ENCODE results near the gene ERV3-1.
"Not testable (repeated sequence)": the region's sequence is repeated elsewhere in the genome, so short reads cannot be mapped to it uniquely, and the experiment has no call there.

Gene ERV3-1

DNA sequence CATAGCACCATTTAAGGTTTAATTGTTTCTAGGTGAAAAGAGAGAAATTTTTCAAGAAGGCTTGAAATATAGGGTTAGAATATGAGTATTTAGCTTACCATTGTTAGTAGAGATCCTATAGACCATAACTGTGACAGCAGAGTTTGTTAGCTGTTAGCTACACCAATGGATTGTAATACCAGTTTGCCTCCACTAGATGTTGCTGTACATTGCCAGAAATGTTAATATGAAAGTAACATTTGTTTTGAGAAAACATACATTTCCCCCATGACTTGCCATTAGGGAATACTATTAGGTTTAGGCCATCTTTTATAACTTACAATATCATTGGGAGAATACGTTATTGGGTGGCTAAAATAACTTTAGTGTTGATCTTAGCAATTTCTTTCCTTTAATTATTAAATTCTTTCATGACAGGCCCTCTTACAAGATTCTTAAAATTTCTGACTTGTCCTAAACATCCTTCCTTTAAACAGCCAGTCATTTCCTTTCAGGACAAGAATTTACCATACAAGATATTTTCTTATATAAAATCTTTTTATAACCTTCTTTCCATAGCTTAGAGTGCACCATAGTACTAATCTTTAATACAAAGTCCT is 55.1 kb downstream of the ERV3-1 start:
- POLR2A ChIA-PET: no interaction called here
- peaks cover 5 to 33% (median 11%) of the 10 kb centered on the region in 5 experiments for H3K27me3 ChIP-seq (replicated peaks in 2 of 5; ENCODE audit: control insufficient read depth in 4 of 5, insufficient read depth in 5 of 5, low read length in 4 of 5)
- CTCF ChIA-PET: interaction anchor here (1.1 to 4.4 kb wide), 11 partner anchors 9 to 357 kb away, joined by 3 to 27 read pairs (median 4); no protein-coding TSS in a partner anchor
- H3K4me3 ChIP-seq (ENCODE audit: control insufficient read depth in 1 of 7, extremely low read depth in 1 of 7, insufficient read depth in 4 of 7, low read depth in 2 of 7, low read length in 6 of 7): no peak overlapping the region
- H3K9me3 ChIP-seq (ENCODE audit: control extremely low read depth in 1 of 5, control insufficient read depth in 4 of 5, insufficient read depth in 2 of 5, low read depth in 1 of 5, low read length in 4 of 5): no peaks in the 10 kb centered on the region
- H3K36me3 ChIP-seq (ENCODE audit: control insufficient read depth in 4 of 4, insufficient read depth in 4 of 4, low read length in 3 of 4): no peaks in the 10 kb centered on the region
- no CpG with 5 or more reads among the region's 1 CpG for WGBS (ENCODE audit: insufficient coverage)
- H3K4me1 ChIP-seq (ENCODE audit: control extremely low read depth in 1 of 4, control insufficient read depth in 4 of 4, insufficient read depth in 4 of 4, low read length in 3 of 4): peaks cover 0 to 13% (median 12%) of the 10 kb centered on the region in 4 experiments
- H3K27ac ChIP-seq (ENCODE audit: insufficient read depth in 1 of 2, low read depth in 1 of 2, low read length in 2 of 2, poor library complexity in 1 of 2, severe bottlenecking in 2 of 2): no peak overlapping the region
- peak; percentile 46 to 75 (median 73) for DNase-seq

DNA sequence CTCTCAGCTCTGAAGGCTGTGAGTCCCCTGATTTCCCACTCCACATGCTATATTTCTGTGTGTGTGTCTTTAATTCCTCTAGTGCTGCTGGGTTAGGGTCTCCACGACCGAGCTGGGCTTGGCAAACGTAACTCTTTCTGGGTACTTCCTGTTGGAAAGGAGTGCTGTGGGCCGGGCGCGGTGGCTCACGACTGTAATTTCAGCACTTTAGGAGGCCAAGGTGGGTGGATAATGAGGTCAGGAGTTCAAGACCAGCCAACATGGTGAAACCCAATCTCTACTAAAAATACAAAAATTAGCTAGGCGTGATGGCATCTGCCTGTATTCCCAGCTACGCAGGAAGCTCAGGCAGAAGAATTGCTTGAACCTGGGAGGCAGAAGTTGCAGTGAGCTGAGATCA is 55.8 kb downstream of the ERV3-1 start:
- CTCF ChIA-PET: interaction anchor here (1.1 to 4.4 kb wide), 11 partner anchors 10 to 358 kb away, joined by 3 to 27 read pairs (median 4); no protein-coding TSS in a partner anchor
- Histone ChIP-seq H3K27me3 (replicated peaks in 2 of 5; ENCODE audit: control insufficient read depth in 4 of 5, insufficient read depth in 5 of 5, low read length in 4 of 5) (peaks cover 5 to 40% (median 15%) of the 10 kb centered on the region in 5 experiments), H3K4me1 (ENCODE audit: control extremely low read depth in 1 of 4, control insufficient read depth in 4 of 4, insufficient read depth in 4 of 4, low read length in 3 of 4) (peaks cover 0 to 13% (median 12%) of the 10 kb centered on the region in 4 experiments)
- POLR2A ChIA-PET; H3K4me3 ChIP-seq (ENCODE audit: control insufficient read depth in 1 of 7, extremely low read depth in 1 of 7, insufficient read depth in 4 of 7, low read depth in 2 of 7, low read length in 6 of 7); H3K27ac ChIP-seq (ENCODE audit: insufficient read depth in 1 of 2, low read depth in 1 of 2, low read length in 2 of 2, poor library complexity in 1 of 2, severe bottlenecking in 2 of 2); H3K36me3 ChIP-seq (ENCODE audit: control insufficient read depth in 4 of 4, insufficient read depth in 4 of 4, low read length in 3 of 4); H3K9me3 ChIP-seq (ENCODE audit: control extremely low read depth in 1 of 5, control insufficient read depth in 4 of 5, insufficient read depth in 2 of 5, low read depth in 1 of 5, low read length in 4 of 5): not testable (repeated sequence)
- WGBS (ENCODE audit: insufficient coverage): 44% methylated on average over 8 of the region's 9 CpGs
- DNase-seq: peak in 2 of 3 donors; percentile 18 to 41

DNA sequence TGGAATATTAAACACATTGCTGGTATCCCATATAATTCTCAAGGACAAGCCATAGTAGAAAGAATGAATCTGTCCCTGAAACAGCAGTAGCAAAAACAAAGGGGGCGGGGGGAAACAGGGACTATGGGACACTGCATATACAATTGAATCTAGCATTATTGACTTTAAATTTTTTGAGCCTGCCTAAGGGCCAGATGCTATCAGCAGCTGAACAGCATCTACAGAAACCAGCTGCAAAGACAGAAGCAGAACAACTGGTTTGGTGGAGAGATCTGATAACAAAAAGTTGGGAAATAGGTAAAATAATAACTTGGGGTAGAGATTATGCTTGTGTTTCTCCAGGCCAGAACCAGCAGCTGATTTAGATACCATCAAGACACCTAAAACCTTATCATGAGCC is 57.7 kb downstream of the ERV3-1 start:
- CTCF ChIA-PET: interaction anchor here (0.9 to 4.0 kb wide), 5 partner anchors 11 to 370 kb away, joined by 3 to 19 read pairs (median 4); no protein-coding TSS in a partner anchor
- H3K27ac ChIP-seq (ENCODE audit: insufficient read depth in 1 of 2, low read depth in 1 of 2, low read length in 2 of 2, poor library complexity in 1 of 2, severe bottlenecking in 2 of 2); H3K36me3 ChIP-seq (ENCODE audit: control insufficient read depth in 4 of 4, insufficient read depth in 4 of 4, low read length in 3 of 4); POLR2A ChIA-PET; H3K9me3 ChIP-seq (ENCODE audit: control extremely low read depth in 1 of 5, control insufficient read depth in 4 of 5, insufficient read depth in 2 of 5, low read depth in 1 of 5, low read length in 4 of 5); H3K4me3 ChIP-seq (ENCODE audit: control insufficient read depth in 1 of 7, extremely low read depth in 1 of 7, insufficient read depth in 4 of 7, low read depth in 2 of 7, low read length in 6 of 7); DNase-seq: not testable (repeated sequence)
- H3K4me1 ChIP-seq (ENCODE audit: control extremely low read depth in 1 of 4, control insufficient read depth in 4 of 4, insufficient read depth in 4 of 4, low read length in 3 of 4): peaks cover 0 to 13% (median 12%) of the 10 kb centered on the region in 4 experiments
- peaks cover 5 to 55% (median 19%) of the 10 kb centered on the region in 5 experiments for H3K27me3 ChIP-seq (replicated peaks in 2 of 5; ENCODE audit: control insufficient read depth in 4 of 5, insufficient read depth in 5 of 5, low read length in 4 of 5)
- no CpG with 5 or more reads among the region's 1 CpG for WGBS (ENCODE audit: insufficient coverage)

DNA sequence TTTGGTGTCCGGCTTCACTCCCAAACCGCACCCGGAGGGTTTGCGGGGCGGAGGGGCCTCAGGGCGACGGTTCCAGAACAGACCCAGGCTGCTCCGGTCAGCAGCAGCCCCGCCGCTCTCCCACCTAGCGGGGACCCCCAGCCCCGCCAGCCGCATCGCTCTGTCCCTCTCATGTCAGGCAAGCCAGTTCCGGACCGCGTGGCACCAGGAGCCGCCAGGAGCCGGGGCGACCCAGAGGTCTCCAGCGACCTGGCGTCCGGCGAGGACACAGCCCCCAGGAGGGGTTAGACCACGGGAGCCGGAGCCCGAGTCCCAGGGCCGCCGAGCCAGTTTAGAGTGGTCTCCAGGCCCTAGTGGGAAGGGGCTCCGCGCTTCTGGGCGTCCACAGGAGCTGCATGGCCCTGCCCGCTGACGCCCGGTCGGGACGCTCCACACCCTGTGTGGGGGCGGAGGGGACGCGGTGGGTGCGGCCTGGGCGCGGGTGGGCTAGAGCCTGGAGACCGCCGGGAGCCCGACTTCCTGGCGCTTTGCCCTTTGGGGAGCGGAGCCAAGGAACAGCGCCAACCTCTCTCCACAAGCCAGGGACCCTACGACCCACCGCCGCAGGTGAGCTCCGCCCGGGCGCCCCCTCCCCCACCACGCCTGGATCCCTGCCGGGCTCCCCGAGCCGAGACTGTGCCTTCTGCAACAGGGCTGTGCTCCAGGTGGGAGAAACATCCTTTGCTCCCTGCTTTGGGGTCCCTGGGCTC is 59.1 kb downstream of the ERV3-1 start:
- peak overlapping the region; percentile 0 to 74 (median 55) for H3K4me3 ChIP-seq (ENCODE audit: control insufficient read depth in 1 of 7, extremely low read depth in 1 of 7, insufficient read depth in 4 of 7, low read depth in 2 of 7, low read length in 6 of 7)
- ChIA-PET POLR2A (no interaction called here), CTCF (interaction anchor here (0.6 to 4.0 kb wide), 4 partner anchors 9 to 431 kb away, joined by 4 to 19 read pairs (median 4); no protein-coding TSS in a partner anchor)
- DNase-seq: peak in 1 of 3 donors; percentile 32
- H3K36me3 ChIP-seq (ENCODE audit: control insufficient read depth in 4 of 4, insufficient read depth in 4 of 4, low read length in 3 of 4): no peaks in the 10 kb centered on the region
- H3K4me1 ChIP-seq (ENCODE audit: control extremely low read depth in 1 of 4, control insufficient read depth in 4 of 4, insufficient read depth in 4 of 4, low read length in 3 of 4): peaks cover 0 to 13% (median 12%) of the 10 kb centered on the region in 4 experiments
- H3K9me3 ChIP-seq (ENCODE audit: control extremely low read depth in 1 of 5, control insufficient read depth in 4 of 5, insufficient read depth in 2 of 5, low read depth in 1 of 5, low read length in 4 of 5): no peaks in the 10 kb centered on the region
- WGBS (ENCODE audit: insufficient coverage): 4% methylated on average over 55 of the region's 59 CpGs
- no peak overlapping the region for H3K27ac ChIP-seq (ENCODE audit: insufficient read depth in 1 of 2, low read depth in 1 of 2, low read length in 2 of 2, poor library complexity in 1 of 2, severe bottlenecking in 2 of 2)
- H3K27me3 ChIP-seq (replicated peaks in 2 of 5; ENCODE audit: control insufficient read depth in 4 of 5, insufficient read depth in 5 of 5, low read length in 4 of 5): peaks cover 5 to 65% (median 19%) of the 10 kb centered on the region in 5 experiments

DNA sequence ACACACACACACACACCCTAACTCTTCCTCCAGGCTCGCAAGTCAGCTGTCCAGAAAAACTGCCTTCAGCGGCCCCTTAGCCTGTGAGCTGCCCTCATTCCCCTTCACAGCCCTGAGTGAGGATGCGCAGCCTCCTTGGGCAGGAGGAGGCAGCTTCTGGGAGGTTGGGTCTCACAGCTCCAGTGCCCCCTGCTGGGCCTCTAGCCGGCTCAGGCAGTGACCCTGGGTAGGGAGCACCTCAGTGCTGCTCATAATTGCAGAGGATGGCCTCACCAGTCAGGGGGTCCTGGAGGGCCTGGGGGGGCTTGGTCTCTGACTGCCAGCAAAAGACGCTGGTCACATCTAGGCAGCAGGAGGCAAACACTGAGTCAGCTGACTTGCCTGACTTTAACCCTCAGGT is 59.7 kb downstream of the ERV3-1 start:
- CTCF ChIA-PET: interaction anchor here (0.7 to 4.0 kb wide), 5 partner anchors 8 to 361 kb away, joined by 3 to 19 read pairs (median 4); no protein-coding TSS in a partner anchor
- H3K27me3 ChIP-seq (replicated peaks in 2 of 5; ENCODE audit: control insufficient read depth in 4 of 5, insufficient read depth in 5 of 5, low read length in 4 of 5): peaks cover 5 to 68% (median 19%) of the 10 kb centered on the region in 5 experiments
- no peaks in the 10 kb centered on the region for H3K36me3 ChIP-seq (ENCODE audit: control insufficient read depth in 4 of 4, insufficient read depth in 4 of 4, low read length in 3 of 4)
- no peaks in the 10 kb centered on the region for H3K9me3 ChIP-seq (ENCODE audit: control extremely low read depth in 1 of 5, control insufficient read depth in 4 of 5, insufficient read depth in 2 of 5, low read depth in 1 of 5, low read length in 4 of 5)
- POLR2A ChIA-PET: no interaction called here
- H3K4me1 ChIP-seq (ENCODE audit: control extremely low read depth in 1 of 4, control insufficient read depth in 4 of 4, insufficient read depth in 4 of 4, low read length in 3 of 4): peaks cover 0 to 13% (median 12%) of the 10 kb centered on the region in 4 experiments
- 53% methylated on average over 3 of the region's 5 CpGs for WGBS (ENCODE audit: insufficient coverage)
- DNase-seq: peak; percentile 38 to 51 (median 43)
- peak overlapping the region in 2 of 7 experiments; percentile 56 to 71 for H3K4me3 ChIP-seq (ENCODE audit: control insufficient read depth in 1 of 7, extremely low read depth in 1 of 7, insufficient read depth in 4 of 7, low read depth in 2 of 7, low read length in 6 of 7)
- no peak overlapping the region for H3K27ac ChIP-seq (ENCODE audit: insufficient read depth in 1 of 2, low read depth in 1 of 2, low read length in 2 of 2, poor library complexity in 1 of 2, severe bottlenecking in 2 of 2)

GRCh38 chr7:64945503-64946175 is 60.8 kb downstream of the ERV3-1 start:
- WGBS (ENCODE audit: insufficient coverage): 66% methylated on average over 2 of the region's 2 CpGs
- Histone ChIP-seq H3K4me3 (ENCODE audit: control insufficient read depth in 1 of 7, extremely low read depth in 1 of 7, insufficient read depth in 4 of 7, low read depth in 2 of 7, low read length in 6 of 7) (no peak overlapping the region), H3K36me3 (ENCODE audit: control insufficient read depth in 4 of 4, insufficient read depth in 4 of 4, low read length in 3 of 4) (no peaks in the 10 kb centered on the region), H3K4me1 (ENCODE audit: control extremely low read depth in 1 of 4, control insufficient read depth in 4 of 4, insufficient read depth in 4 of 4, low read length in 3 of 4) (peaks cover 0 to 12% (median 11%) of the 10 kb centered on the region in 4 experiments), H3K27me3 (replicated peaks in 2 of 5; ENCODE audit: control insufficient read depth in 4 of 5, insufficient read depth in 5 of 5, low read length in 4 of 5) (peaks cover 5 to 68% (median 19%) of the 10 kb centered on the region in 5 experiments), H3K9me3 (ENCODE audit: control extremely low read depth in 1 of 5, control insufficient read depth in 4 of 5, insufficient read depth in 2 of 5, low read depth in 1 of 5, low read length in 4 of 5) (no peaks in the 10 kb centered on the region), H3K27ac (ENCODE audit: insufficient read depth in 1 of 2, low read depth in 1 of 2, low read length in 2 of 2, poor library complexity in 1 of 2, severe bottlenecking in 2 of 2) (peak overlapping the region in 1 of 2 experiments; percentile 43)
- ChIA-PET POLR2A (interaction anchor here (0.6 kb wide), 1 partner anchor 38 kb away, joined by 3 read pairs; no protein-coding TSS in a partner anchor), CTCF (interaction anchor here (1.1 to 4.0 kb wide), 4 partner anchors 9 to 362 kb away, joined by 3 to 19 read pairs (median 6); no protein-coding TSS in a partner anchor)
- no peak for DNase-seq

All from common myeloid progenitor, CD34-positive (primary cell).